BE2C (cell line): ENCODE data around the gene MBD3L5.
"Not testable (repeated sequence)": the region's sequence is repeated elsewhere in the genome, so short reads cannot be mapped to it uniquely, and the experiment has no call there.

Experiments used
- DNase-seq: peaks from one replicate; pipeline ENCODE4 v3.0.0-alpha.2; 2020
- H3K27me3 ChIP-seq: fragments of 250-450 bp; sonication (Bioruptor Pico); 2 replicates; pipeline ENCODE4 v1.5.1; 2020; ENCODE audit warnings: mild to moderate bottlenecking
- H3K36me3 ChIP-seq: fragments of 250-450 bp; sonication (Bioruptor Pico); 2 replicates; pipeline ENCODE4 v1.5.1; 2020; ENCODE audit warnings: mild to moderate bottlenecking
- H3K4me1 ChIP-seq: fragments of 250-450 bp; sonication (Bioruptor Pico); 2 replicates; pipeline ENCODE4 v1.5.1; 2020
- H3K4me3 ChIP-seq: 2 replicates; pipeline ENCODE4 v1.5.1; 2011; ENCODE audit warnings: low read depth, low read length
- H3K9me3 ChIP-seq: fragments of 250-450 bp; sonication (Bioruptor Pico); 2 replicates; pipeline ENCODE4 v1.5.1; 2020
- TF ChIP-seq, protein P1 (sequence below): IDR thresholded peaks from 2 replicates; pipeline ENCODE4 v1.5.1; 2012; ENCODE audit warnings: mild to moderate bottlenecking, low read depth, low read length

Gene MBD3L5

DNA sequence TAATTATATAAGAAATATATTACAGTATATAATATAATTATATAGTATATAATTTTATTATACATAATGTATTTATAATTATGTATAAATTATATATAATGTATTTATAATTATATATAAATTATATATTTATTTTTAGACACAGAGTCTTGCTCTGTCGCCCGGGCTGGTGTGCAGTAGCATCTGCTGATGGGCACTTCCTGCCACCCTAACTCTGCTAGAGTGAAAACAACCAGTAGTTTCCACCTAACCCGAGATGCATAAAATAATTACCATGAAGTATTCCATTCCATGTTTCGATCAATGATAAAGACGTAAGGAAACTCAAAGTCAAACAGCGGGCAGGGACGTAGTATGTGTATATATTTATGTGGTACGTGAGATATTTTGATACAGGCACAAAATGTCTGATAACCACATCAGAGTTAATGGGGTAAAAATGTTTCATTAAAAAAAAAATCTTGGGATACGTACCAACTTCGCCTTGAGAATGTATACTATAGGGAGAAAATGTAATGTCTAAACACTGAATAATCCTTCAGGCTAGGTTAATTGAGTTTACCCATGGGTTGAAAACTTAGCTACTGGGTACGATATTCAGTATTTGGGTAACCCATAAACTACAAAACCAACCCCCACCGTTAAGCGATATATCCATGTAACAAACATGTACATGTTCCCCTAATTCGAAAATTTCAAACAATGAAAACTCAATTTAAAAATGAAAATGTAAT lies 24.4 kb downstream of the MBD3L5 start:
- H3K27me3 ChIP-seq, H3K4me1 ChIP-seq, H3K9me3 ChIP-seq, DNase-seq, H3K4me3 ChIP-seq, H3K36me3 ChIP-seq: not testable (repeated sequence)

DNA sequence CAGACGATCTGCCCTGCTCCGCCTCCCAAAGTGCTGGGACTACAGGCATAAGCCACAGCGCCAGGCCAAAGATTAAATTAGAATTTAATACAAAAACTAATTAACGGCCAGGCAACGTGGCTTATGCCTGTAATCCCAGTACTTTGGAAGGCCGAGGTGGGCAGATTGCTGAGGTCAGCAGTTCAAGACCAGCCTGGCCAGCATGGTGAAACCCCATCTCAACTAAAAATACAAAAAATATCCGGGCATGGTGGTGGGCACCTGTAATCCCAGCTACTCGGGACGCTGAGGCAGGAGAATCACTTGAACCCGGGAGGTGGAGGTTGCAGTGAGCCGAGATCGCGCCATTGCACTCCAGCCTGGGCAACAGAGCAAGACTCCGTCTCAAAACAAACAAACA lies 25.3 kb downstream of the MBD3L5 start:
- not testable (repeated sequence) for H3K9me3 ChIP-seq, H3K4me3 ChIP-seq, H3K4me1 ChIP-seq, H3K36me3 ChIP-seq, DNase-seq, H3K27me3 ChIP-seq

DNA sequence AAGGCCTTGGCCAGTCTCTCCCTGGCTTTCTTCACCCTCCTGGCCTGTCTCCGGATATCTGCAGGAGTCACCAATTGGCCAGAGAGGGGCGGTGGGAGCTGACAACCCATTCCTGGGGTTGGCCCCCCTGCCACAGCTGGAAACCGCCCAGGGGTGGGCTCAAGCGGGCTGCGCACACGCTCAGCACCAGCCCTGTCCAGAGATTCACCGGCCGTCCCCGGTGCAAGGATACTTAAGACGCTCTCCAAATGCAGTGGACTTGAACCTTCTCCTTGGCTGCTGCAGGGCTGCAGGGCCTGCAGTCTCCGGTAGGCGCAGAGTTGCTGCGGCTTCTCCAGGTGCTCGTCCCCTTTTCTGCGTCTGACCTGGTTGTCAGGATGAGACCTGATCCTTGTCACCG lies 26.0 kb downstream of the MBD3L5 start:
- not testable (repeated sequence) for H3K4me1 ChIP-seq, H3K27me3 ChIP-seq, H3K9me3 ChIP-seq, H3K4me3 ChIP-seq, DNase-seq, H3K36me3 ChIP-seq

DNA sequence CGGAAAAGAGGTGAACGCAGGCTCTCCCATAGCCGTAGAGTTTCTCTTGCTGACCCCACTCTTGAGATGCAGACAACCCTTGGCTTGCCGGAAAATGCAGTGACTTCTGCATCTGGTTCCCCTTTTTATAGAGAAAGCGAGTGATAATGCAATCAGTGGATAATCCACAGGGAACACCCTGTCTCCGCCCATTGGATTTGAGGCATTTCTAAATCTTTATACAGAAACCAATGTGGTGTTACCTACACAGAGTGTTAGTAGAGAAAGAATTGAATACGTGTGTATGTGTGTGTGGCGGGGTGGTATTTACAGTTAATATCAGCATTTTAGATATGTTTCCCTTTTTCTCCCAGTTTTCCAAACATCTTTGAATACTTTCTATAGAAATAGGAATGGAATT lies 28.2 kb downstream of the MBD3L5 start, which contains the start of gene MBD3L3:
Gene MBD3L3 (minus strand): TSS at position 101 of the 400 bp plus-strand sequence. CDS start 71 bp downstream, at position 30.
- H3K27me3 ChIP-seq, H3K9me3 ChIP-seq, DNase-seq, H3K4me3 ChIP-seq, H3K4me1 ChIP-seq, H3K36me3 ChIP-seq: not testable (repeated sequence)

DNA sequence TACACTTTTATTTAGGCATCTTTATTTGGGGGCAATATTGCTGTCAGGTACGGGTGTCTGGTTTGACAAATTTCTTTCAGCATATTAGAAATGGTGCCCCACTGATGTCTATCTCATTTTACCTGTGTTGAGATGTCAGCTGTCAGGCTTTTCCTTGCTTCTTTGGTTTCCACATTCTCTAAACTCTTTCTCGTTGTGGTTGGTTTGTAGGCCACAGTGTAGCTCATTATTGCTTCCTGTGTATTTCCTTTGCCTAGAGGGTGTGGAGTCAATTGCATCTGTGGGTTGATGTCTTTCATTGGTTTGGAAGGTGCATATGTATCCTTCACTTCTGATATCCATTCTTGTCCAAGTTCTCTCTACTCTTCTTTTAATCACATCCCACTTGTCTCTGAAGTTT lies 29.6 kb downstream of the MBD3L5 start:
- H3K27me3 ChIP-seq, H3K9me3 ChIP-seq, H3K4me3 ChIP-seq, H3K36me3 ChIP-seq, DNase-seq, H3K4me1 ChIP-seq: not testable (repeated sequence)

DNA sequence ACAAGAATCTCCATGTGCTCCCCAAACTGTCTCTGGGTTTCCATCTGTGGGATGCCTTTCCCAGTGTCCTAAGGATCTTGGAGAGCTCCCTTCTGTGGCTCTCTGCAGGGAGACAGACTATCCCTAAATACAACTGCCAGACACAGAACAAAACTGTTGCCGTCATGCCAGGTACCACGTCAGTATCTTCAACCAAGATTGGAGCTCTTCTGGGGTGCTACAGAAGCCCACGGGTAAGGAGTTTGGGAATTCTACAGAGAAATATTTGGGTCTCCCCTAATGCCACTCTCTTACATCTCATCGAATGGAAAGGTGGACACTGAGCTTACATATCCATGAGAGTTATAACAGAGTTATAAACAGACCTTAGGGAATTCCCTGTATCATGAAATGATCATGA lies 33.0 kb downstream of the MBD3L5 start:
- Histone ChIP-seq H3K9me3 (no peaks in the 10 kb centered on the region; the same call in 1 of the 2 replicates), H3K36me3 (no peaks in the 10 kb centered on the region), H3K4me1 (no peaks in the 10 kb centered on the region), H3K4me3 (no peak overlapping the region), H3K27me3 (no peaks in the 10 kb centered on the region)
- no peak for DNase-seq
- TF ChIP-seq, protein P1, sequence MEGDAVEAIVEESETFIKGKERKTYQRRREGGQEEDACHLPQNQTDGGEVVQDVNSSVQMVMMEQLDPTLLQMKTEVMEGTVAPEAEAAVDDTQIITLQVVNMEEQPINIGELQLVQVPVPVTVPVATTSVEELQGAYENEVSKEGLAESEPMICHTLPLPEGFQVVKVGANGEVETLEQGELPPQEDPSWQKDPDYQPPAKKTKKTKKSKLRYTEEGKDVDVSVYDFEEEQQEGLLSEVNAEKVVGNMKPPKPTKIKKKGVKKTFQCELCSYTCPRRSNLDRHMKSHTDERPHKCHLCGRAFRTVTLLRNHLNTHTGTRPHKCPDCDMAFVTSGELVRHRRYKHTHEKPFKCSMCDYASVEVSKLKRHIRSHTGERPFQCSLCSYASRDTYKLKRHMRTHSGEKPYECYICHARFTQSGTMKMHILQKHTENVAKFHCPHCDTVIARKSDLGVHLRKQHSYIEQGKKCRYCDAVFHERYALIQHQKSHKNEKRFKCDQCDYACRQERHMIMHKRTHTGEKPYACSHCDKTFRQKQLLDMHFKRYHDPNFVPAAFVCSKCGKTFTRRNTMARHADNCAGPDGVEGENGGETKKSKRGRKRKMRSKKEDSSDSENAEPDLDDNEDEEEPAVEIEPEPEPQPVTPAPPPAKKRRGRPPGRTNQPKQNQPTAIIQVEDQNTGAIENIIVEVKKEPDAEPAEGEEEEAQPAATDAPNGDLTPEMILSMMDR: no peak

DNA sequence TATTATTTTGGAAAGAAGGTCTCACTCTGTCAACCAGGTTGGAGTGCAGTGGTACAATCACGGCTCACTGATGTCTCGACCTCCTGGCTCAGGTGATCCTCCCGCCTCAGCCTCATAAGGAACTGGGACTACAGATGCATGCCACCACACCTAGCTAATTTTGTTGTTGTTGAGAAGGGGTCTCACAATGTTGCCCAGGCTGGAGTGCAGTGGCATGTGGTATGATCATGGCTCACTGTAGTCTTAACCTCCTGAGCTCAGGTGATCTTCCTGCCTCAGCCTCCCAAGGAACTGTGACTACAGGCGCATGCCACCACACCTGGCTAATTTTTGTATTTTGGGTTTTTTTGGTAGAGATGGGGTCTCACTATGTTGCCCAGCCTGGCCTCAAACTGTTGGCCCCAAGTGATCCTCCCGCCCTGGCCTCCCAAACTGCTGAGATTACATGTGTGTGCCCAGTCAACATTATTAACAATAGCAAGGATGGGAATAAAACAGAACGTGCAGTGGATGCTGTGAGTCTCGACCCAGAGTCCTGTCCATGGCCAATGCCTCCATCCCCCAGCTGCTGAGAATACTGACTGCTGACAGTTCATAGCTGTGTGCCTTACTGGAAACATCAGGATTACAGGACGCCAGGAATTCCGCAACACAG lies 33.5 kb downstream of the MBD3L5 start:
- Histone ChIP-seq H3K36me3 (no peaks in the 10 kb centered on the region), H3K4me1 (no peaks in the 10 kb centered on the region), H3K27me3 (no peaks in the 10 kb centered on the region), H3K4me3 (no peak overlapping the region), H3K9me3 (no peaks in the 10 kb centered on the region; the same call in 1 of the 2 replicates)
- DNase-seq: no peak
- TF ChIP-seq, protein P1: no peak

DNA sequence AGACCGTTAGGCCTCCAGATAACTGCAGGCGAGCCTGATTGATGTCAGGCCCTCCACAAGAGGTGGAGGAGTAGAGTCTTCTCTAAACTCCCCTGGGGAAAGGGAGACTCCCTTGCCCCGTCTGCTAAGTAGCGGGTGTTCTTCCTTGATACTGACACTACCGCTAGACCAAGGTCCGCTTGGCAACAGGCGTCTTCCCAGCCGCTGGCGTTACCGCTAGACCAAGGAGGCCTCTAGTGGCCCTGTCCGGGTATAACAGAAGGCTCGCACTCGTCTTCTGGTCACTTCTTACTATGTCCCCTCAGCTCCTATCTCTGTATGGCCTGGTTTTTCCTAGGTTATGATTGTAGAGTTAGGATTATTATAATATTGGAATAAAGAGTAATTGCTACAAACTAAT lies 36.7 kb downstream of the MBD3L5 start:
- peak; percentile 44 for DNase-seq
- H3K36me3 ChIP-seq, H3K4me1 ChIP-seq, H3K27me3 ChIP-seq, H3K9me3 ChIP-seq, H3K4me3 ChIP-seq: not testable (repeated sequence)
- TF ChIP-seq, protein P1: peak; percentile 35; the same call in 1 of the 2 replicates
